RWPE2 (cell line): ENCODE data around the gene TRIM2.

Experiments used
- ATAC-seq: fragments of 200-7000 bp; cut with Tn5 transposase; 3 replicates; pipeline ENCODE4 v1.9.1; 2021; ENCODE audit warnings: low read depth
- DNase-seq: peaks from one replicate; pipeline ENCODE4 v3.0.0-alpha.2; 2020; ENCODE audit warnings: low spot score
- H3K27ac ChIP-seq: fragments of 450-650 bp; 2 replicates; pipeline ENCODE4 v1.5.1; 2017; ENCODE audit warnings: mild to moderate bottlenecking; ENCODE audit not compliant: poor library complexity, severe bottlenecking
- H3K27me3 ChIP-seq: fragments of 250-450 bp; sonication (Bioruptor Pico); 2 replicates; pipeline ENCODE4 v1.5.1; 2021; ENCODE audit warnings: mild to moderate bottlenecking, moderate library complexity; ENCODE audit not compliant: insufficient read depth, poor library complexity, severe bottlenecking
- H3K36me3 ChIP-seq: fragments of 250-450 bp; sonication (Bioruptor Pico); 2 replicates; pipeline ENCODE4 v1.5.1; 2020; ENCODE audit warnings: low read depth, mild to moderate bottlenecking, moderate library complexity
- H3K4me1 ChIP-seq: fragments of 250-450 bp; sonication (Bioruptor Pico); 2 replicates; pipeline ENCODE4 v1.5.1; 2021; ENCODE audit warnings: mild to moderate bottlenecking, moderate library complexity; ENCODE audit not compliant: insufficient read depth, poor library complexity, severe bottlenecking
- H3K4me3 ChIP-seq: fragments of 250-450 bp; sonication (Bioruptor Pico); 2 replicates; pipeline ENCODE4 v1.5.1; 2021; ENCODE audit warnings: mild to moderate bottlenecking, moderate library complexity; ENCODE audit not compliant: severe bottlenecking
- H3K9me3 ChIP-seq: fragments of 250-450 bp; sonication (Bioruptor Pico); 2 replicates; pipeline ENCODE4 v1.5.1; 2021; ENCODE audit warnings: mild to moderate bottlenecking, moderate library complexity; ENCODE audit not compliant: severe bottlenecking
- CTCF ChIP-seq: fragments of 450-650 bp; IDR thresholded peaks from one replicate; pipeline ENCODE4 v1.5.1; 2017; ENCODE audit warnings: mild to moderate bottlenecking, moderate library complexity; ENCODE audit not compliant: poor library complexity, severe bottlenecking

TRIM2 gene

GRCh38 chr4:153283260-153283659 is 79.0 kb downstream of the TRIM2 start:
- no peak overlapping the region for H3K27ac ChIP-seq
- H3K9me3 ChIP-seq = no peaks in the 10 kb centered on the region
- no peaks in the 10 kb centered on the region for H3K4me1 ChIP-seq
- H3K4me3 ChIP-seq = no peak overlapping the region
- DNase-seq = no peak
- ATAC-seq = no peak
- H3K27me3 ChIP-seq = no peaks in the 10 kb centered on the region
- no peak for TF ChIP-seq CTCF
- no peaks in the 10 kb centered on the region; the same call in 1 of the 2 replicates for H3K36me3 ChIP-seq

GRCh38 chr4:153290134-153290533 is 85.9 kb downstream of the TRIM2 start:
- no peak for ATAC-seq
- H3K27me3 ChIP-seq = no peaks in the 10 kb centered on the region
- H3K36me3 ChIP-seq = no peaks in the 10 kb centered on the region
- no peak for DNase-seq
- peaks cover 5% of the 10 kb centered on the region for H3K4me1 ChIP-seq
- no peak for TF ChIP-seq CTCF
- no peaks in the 10 kb centered on the region for H3K9me3 ChIP-seq
- H3K27ac ChIP-seq = no peak overlapping the region
- no peak overlapping the region for H3K4me3 ChIP-seq

GRCh38 chr4:153291562-153291961 is 87.3 kb downstream of the TRIM2 start:
- no peak for TF ChIP-seq CTCF
- ATAC-seq (no peak), DNase-seq (no peak)
- H3K4me1 ChIP-seq = peaks cover 5% of the 10 kb centered on the region
- H3K4me3 ChIP-seq = no peak overlapping the region
- H3K36me3 ChIP-seq = no peaks in the 10 kb centered on the region
- H3K27ac ChIP-seq = no peak overlapping the region
- H3K9me3 ChIP-seq = no peaks in the 10 kb centered on the region
- H3K27me3 ChIP-seq = no peaks in the 10 kb centered on the region

- Histone ChIP-seq H3K36me3 (no peaks in the 10 kb centered on the region), H3K4me1 (peaks cover 5% of the 10 kb centered on the region), H3K27me3 (no peaks in the 10 kb centered on the region), H3K4me3 (no peak overlapping the region), H3K9me3 (no peaks in the 10 kb centered on the region), H3K27ac (no peak overlapping the region)
- ATAC-seq (no peak), DNase-seq (no peak)
- TF ChIP-seq CTCF = no peak
Observed at GRCh38 chr4:153292897-153293741, 88.9 kb downstream of the TRIM2 start.

GRCh38 chr4:153293742-153294057 is 89.5 kb downstream of the TRIM2 start:
- TF ChIP-seq CTCF = no peak
- H3K4me3 ChIP-seq = no peak overlapping the region
- H3K27ac ChIP-seq = no peak overlapping the region
- DNase-seq = no peak
- ATAC-seq = no peak
- no peaks in the 10 kb centered on the region for H3K27me3 ChIP-seq
- peaks cover 1% of the 10 kb centered on the region for H3K4me1 ChIP-seq
- H3K36me3 ChIP-seq = no peaks in the 10 kb centered on the region
- H3K9me3 ChIP-seq = no peaks in the 10 kb centered on the region
